NCI-H226 (cell line): ENCODE measurements around the gene FAF1.

ENCODE experiments used
- DNase-seq: peaks from one replicate; pipeline ENCODE4 v3.0.0-alpha.2; 2015

The FAF1 gene

GRCh38 chr1:50977575-50978143, 17.6 kb upstream of the FAF1 start:
- DNase-seq = peak; percentile 59

GRCh38 chr1:50976890-50977574, 17.0 kb upstream of the FAF1 start:
- peak; percentile 69 for DNase-seq

DNA sequence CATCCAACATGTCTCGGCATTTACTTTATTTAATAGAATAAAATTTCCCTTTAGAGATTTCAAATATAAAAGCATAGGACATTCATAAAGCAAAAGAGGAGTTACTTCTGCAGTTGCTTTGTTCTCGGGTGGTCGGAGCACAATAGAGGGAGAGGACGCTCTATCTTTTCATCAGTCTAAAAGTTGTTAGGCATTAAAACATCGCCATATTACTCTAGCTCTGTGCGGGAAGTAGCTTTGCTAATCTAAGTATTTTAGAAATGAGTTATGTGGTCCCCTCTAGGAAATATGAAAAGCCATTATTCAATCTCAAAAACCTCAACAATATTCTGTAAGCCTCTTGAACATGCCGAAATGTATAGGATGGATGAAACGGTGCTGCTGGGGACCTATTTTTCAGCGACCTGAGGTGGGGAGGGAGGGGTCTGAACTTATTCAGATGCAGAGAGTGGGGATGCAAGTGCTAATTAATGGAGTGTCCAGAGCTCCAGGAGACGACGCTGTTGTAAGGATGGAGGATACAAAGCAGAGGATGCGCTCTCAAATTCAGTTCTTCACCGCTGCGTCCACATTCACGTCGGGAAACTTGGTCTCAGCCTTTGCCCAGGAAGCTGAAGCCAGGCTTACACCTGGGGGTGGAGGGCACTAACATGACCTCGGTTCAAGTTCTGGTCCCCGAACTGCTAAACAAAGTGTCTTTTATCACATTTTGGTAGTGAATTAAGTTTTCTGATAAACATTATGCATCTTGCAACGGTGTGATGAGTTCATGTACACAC, 16.2 kb upstream of the FAF1 start:
- no peak for DNase-seq

GRCh38 chr1:50975436-50975835, 15.4 kb upstream of the FAF1 start:
- no peak for DNase-seq

GRCh38 chr1:50974618-50974935, 14.5 kb upstream of the FAF1 start:
- no peak for DNase-seq

DNA sequence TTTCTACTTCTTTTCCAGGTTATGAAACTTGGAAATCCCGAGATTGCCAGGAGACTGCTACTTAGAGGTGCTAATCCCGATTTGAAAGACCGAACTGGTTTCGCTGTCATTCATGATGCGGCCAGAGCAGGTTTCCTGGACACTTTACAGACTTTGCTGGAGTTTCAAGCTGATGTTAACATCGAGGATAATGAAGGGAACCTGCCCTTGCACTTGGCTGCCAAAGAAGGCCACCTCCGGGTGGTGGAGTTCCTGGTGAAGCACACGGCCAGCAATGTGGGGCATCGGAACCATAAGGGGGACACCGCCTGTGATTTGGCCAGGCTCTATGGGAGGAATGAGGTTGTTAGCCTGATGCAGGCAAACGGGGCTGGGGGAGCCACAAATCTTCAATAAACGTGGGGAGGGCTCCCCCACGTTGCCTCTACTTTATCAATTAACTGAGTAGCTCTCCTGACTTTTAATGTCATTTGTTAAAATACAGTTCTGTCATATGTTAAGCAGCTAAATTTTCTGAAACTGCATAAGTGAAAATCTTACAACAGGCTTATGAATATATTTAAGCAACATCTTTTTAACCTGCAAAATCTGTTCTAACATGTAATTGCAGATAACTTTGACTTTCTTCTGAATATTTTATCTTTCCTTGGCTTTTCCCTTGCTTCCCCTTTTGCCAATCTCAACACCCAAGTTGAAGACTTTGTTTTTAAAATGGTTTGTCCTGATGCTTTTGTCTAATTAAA, 14.0 kb upstream of the FAF1 start:
- no peak for DNase-seq

- DNase-seq = no peak
These were observed 13.2 kb upstream of the FAF1 start for GRCh38 chr1:50973255-50973654.

- DNase-seq = no peak
These were observed 12.7 kb upstream of the FAF1 start for GRCh38 chr1:50972766-50973165.

- DNase-seq = no peak
These were observed 11.8 kb upstream of the FAF1 start for GRCh38 chr1:50971748-50972305.

- DNase-seq = no peak
These were observed 11.0 kb upstream of the FAF1 start for GRCh38 chr1:50970931-50971582.

- no peak for DNase-seq
These were observed 10.4 kb upstream of the FAF1 start for GRCh38 chr1:50970509-50970887.

DNA sequence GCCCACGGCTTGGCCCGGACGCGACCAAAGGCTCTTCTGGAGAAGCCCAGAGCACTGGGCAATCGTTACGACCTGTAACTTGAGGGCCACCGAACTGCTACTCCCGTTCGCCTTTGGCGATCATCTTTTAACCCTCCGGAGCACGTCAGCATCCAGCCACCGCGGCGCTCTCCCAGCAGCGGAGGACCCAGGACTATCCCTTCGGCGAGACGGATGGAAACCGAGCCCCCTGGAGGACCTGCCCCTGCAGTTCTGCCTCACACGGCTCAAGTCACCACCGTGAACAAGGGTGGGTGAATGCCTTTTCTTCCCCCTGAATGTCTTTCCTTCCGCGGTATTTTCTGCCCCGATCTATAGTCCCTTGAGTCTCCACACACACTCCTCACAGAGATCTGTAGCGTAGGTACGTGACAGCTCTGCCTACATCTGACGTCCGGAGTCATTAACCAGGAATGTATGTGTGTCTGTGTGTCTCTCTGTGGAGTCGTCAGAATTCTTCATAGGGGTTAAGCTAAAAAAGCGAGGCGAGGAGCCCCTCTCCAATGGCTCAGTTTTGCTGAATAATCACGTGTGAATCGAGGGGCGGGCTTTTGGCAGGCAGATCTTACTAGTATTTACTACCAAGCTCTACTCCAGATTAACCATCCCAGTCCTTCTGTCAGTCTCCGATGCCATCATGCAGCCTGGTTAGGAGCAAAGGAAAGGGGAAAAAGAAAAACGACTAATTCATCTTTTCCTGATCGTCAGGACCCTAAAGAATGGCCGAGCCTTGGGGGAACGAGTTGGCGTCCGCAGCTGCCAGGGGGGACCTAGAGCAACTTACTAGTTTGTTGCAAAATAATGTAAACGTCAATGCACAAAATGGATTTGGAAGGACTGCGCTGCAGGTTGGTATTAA, 9.8 kb upstream of the FAF1 start, which contains the start of gene CDKN2C:
TSS of gene CDKN2C (plus strand) at position 635 of the 898 bp plus-strand sequence. CDS start at position 759, 124 bp downstream.
- peak; percentile 94 for DNase-seq

DNA sequence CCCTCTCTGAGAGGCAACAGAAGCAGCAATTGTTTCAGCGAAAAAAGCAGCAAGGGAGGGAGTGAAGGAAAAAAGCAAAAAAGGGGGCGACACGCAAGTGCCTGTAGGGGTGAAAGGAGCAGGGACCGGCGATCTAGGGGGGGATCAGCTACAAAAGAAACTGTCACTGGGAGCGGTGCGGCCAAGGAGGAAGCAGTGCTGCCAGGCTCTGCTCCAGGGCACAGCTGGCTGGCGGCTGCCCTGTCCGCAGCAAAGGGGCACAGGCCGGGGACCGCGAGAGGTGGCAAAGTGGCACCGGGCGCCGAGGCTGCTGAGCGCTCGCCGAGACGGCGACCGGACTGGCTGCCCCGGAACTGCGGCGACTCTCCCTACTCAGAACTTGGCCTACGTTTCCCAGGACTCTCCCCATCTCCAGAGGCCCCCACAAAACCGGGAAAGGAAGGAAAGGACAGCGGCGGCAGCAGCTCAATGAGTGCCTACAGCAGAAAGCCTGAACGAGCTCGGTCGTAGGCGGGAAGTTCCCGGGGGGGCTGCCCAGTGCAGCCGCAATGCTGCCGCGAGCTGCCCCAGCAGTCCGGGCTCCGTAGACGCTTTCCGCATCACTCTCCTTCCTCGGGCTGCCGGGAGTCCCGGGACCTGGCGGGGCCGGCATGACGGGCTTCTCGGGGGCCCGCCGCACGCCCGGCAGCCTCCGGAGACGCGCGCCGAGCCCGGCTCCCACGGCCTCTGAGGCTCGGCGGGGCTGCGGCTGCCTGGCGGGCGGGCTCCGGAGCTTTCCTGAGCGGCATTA, 8.9 kb upstream of the FAF1 start:
- no peak for DNase-seq

- DNase-seq = peak; percentile 88
These were observed 8.2 kb upstream of the FAF1 start for GRCh38 chr1:50968158-50968820.

GRCh38 chr1:50967416-50968157, 7.5 kb upstream of the FAF1 start:
- no peak for DNase-seq

- no peak for DNase-seq
These were observed 6.9 kb upstream of the FAF1 start for GRCh38 chr1:50966991-50967390.

DNA sequence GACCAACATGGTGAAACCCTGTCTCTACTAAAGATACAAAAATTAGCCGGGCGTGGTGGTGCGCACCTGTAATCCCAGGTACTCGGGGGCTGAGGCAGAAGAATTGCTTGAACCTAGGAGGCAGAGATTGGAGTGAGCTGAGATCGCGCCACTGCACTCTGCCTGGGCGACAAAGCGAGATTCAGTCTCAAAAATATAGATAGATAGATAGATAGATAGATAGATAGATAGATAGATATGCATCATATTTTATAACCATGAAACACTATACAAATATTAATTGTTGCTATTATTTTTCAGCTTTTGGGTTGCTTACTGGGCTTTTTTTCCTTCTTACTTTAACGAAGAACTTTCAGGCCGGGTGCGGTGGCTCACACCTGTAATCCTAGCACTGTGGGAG, 4.8 kb upstream of the FAF1 start:
- DNase-seq = no peak

DNA sequence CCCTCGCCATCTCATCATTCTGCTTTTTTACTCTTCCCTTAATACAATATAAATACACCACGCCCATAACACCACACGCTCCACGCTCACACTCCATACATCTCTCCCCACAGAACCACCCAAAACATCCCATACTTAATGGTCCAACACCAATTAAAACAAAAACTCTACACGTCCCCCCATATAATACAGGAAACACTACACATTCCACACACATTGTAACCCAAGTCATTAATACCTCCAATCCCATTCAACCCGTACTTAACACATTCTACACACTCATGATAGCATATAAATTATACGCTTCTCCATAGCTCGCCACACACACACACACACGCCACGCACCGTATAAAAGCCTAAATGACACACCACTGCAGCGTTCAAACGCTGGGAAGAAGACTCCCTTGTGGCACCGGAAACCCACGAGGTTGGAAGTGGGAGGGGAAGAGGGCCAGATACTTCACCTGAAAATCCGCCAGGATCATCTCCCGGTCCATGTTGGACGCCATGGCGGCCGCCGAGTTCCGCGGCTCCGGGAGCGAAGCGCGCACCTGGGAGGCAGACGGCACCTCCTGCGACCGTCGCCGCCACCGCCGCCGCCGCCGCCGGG, 659 bp downstream of the FAF1 start:
- no peak for DNase-seq

DNA sequence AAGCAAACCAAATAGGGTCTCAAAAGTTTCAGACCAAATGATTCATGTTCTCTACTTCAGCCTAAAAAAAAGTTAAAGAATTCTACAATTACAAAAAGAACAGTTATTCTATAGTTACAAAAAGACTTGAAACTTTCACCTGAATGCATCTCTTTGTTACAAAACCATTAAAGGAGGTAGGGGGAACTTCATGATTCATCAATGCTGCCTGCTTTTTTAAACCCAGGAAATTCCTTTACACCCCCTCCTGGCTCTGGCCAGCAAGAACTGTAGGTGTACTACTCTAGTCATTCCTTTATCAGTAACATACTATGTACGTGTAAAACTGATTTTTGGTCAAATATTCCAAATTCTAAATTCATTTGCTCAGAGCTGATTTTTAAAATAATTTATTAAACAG, 5.0 kb downstream of the FAF1 start:
- DNase-seq = no peak
